Activated effector memory CD4-positive, alpha-beta T cell treated with anti-CD3 and anti-CD28 coated beads, Interleukin-2, amount 50 U/mL, for 16 hours (primary cell): Measurements from ENCODE around the gene PARVB.

Source experiments
- DNase-seq: peaks from one replicate; pipeline ENCODE4 v3.0.0-alpha.2; 2020

Gene PARVB, protein sequence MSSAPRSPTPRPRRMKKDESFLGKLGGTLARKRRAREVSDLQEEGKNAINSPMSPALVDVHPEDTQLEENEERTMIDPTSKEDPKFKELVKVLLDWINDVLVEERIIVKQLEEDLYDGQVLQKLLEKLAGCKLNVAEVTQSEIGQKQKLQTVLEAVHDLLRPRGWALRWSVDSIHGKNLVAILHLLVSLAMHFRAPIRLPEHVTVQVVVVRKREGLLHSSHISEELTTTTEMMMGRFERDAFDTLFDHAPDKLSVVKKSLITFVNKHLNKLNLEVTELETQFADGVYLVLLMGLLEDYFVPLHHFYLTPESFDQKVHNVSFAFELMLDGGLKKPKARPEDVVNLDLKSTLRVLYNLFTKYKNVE

DNA sequence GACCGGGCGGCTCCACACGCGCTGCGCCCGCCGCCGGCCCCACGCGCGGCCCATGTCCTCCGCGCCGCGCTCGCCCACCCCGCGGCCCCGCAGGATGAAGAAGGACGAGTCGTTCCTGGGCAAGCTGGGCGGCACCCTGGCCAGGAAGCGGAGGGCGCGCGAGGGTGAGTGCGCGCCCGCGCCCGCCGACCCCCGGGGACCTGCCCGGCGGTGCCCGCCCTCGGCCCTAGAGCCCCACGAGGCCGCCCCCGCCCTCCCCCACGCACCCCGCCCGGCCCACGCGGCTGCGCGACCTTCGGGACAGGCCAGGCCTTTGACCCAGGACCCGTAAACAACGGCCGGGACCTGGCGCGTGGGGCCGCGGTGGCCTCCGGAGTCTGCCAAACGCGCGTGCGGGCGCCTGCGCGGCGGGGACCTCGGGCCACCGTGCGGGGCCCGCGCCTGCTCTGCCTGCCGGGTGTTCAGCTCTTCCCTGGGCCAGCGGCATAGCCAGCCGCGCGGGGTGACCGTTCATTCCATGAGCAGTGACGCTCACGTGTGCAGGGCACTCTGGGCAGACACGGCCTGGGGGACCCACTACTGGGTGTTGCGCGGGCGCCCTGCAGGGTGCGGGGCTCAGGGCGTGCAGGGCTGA lies at the start of gene PARVB:
PARVB (plus strand) TSS at position 15 of the 634 bp plus-strand sequence; CDS start at position 53, 38 bp downstream.
- DNase-seq, result peak; percentile 67

DNA sequence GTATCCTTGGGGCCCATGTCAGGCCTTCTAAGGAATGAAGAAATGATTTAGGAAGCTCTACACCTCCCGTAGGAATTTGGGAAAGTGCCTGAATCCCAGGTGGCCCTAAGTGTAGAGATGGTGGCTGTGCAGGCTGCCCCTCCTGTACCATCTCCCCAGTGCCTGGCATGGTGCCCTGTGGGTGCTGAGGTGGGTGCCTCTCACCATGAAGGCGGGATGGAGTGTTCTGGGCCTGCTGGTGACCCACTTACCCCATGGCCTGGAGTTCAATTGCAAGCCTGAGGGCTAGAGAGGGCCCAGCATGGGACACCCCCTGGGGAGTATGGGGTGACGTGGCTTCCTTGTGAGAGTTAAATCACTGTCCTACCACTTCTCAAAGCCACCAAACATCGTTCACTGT lies 49.1 kb upstream of the PARVB start:
- DNase-seq, result peak; percentile 53

DNA sequence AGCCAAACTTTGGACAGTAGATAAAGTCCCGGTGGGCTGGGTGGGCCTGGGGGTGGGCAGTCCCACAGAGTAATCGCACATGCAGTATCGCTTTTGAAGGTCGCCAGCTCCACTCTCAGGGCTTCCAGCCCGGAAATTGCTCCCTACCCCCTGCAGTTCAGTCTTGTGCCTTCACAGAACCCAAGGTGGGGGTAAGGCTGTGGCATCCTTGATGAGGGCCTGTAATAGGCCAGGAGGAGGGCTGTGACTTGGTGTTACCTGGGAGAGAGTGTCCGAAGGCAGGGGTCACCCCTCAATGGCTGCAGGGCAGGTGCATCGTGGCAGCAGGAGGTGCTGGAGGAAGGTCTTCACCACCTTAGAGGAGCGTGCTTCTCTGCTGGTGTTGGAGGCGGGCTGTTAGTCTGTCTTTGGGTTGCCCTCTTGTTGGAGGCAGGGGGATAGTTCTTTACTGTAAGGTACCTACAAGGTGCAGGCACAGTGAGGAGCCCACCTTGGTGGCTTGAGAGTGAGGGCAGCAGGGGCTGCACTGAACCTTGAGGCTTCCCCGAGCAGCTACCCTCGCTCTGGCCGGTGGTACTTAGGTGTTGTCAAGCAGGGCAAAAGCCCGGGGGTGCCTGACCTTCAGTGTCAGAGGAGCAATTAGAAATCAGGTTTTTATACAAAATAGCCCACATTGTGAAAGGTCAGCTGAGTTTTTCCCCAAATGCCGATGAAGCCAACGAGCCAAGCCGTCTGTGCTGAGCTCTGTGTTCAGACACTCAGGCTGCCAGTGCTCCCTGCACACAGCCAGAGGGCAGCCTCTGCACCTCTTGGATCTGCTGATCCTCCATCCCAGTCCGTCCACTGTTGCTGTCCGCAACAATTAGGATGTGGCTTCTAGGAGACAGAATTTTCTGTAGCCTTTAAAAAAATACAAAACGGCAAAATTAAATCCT lies 47.0 kb upstream of the PARVB start:
- DNase-seq, result peak; percentile 14

DNA sequence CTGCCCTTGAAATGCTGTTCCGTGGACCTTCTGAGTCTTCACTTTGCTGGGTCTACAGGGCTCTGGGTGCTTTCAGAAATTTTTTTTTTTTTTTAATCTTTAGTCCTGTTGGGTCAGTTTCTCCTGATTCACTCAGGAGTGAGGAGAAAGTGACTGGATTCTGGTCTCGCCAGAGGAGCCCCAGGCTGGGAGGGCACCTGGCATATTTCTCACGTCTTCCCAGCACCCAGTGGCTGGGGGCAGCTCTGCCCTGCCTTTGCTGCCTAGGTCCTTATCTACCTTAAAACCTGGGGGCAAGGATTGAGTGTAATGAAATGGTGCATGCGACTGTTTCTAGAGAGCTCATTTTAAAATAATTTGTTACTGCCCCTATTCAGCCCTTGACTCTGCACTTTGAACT lies 45.5 kb upstream of the PARVB start:
- DNase-seq, result peak; percentile 31

DNA sequence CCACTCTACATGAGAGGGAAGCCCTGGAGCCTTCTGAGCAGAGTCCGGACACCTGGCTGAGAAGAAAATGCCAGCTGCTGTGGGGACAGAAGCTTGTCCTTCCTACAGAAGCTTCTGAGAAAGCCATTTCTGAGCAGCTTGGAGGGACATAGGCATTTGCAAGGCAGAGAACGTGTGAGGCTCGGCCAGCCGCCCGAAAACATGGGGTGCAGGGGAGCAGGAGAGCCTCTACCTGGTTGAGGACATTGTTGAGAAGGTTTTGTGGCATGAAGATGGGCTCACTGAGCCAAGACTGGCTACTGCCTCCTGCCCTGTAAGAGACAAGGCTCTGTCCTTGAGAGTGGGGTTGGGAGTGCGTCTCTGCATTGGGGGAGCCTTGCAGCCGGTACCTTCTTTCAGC lies 43.5 kb upstream of the PARVB start:
- no peak for DNase-seq

DNA sequence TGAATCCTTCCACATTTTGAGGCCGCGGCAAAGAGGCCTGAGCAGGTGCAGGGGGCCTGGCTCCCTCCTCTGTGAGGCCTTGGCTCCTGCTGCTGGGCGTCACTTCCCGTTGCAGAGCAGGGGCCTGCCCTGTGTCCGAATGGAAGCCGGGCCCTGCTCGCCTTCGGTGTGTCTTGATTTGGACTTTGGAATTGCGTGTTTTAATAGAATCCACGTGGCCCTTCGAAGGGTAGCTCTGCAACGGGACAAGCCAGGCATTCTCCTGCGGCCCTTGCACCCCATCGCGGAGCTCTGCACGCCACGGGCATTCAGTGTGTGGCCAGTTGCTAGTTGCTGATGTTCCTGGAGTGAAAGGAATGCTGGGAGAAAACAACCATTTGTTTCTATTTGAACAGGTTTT lies 43.1 kb upstream of the PARVB start:
- peak; percentile 50 for DNase-seq

DNA sequence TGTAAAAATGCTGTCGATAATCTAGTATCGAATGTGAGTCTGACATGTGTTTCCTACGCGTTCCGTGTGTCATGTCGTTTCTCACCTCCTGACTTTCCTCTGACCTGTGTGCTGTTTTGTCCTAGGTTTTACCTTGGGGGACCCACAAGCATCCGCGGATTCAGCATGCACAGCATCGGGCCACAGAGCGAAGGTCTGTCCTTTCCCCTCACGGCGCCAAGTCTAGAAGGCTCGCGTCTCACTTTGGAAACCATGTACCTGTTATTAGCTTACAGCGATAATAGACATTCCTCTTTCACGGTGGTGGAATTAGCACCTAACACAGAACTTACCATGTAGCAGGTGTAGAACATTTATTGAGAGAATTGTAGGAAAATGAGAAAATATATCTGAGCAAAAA lies 40.3 kb upstream of the PARVB start:
- DNase-seq, result peak; percentile 38

DNA sequence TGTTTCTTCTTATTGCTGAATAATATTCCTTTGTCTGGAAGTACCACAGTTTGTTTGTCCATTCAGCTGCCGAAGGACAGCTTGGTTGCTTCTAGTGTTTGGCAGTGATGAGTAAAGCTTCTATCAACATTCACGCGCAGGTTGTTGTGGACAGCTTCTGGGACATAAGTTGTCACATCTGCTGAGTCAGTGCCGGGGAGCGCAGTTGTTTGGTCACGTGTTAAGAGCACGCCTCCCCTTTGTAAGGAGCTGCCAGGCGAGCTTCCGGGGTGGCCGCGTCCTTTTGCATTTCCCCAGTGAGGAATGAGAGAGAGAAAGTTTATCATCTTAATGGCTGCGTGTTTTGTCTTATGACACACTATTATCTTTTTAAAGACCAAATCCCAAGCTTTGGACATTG lies 38.6 kb upstream of the PARVB start:
- peak; percentile 14 for DNase-seq

DNA sequence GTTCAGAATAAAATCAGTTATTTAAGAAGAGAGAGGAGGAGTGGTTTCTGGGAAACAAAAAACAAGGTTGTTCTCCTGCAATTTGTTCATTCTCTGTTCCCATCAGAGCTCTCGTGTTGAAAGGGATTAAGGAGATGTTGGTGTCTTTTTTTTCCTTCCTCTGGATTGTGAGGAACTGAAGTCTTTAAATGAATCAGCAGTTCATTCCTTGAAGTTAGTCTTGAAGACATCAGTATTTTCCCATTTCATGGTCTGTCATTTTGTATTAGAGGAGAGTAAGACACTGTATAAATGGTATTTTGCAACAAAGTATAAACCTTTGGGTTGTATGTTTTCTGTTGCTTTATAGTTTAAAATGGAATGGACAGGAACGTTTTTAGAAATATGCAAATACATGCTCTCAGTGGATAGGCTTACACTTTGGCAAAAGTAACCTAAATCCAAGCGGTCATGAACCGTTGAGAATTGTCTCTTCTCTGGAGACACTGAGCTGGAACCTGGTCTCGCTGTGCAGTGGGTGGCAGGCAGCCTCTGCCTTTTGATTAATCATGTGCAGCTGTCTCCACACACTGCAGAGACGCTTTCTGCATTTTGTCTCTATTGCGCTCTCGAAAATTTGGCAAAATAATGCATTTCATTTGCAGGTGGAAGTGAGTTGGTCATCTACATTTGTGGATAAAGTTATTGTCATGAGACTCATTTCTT lies 35.8 kb upstream of the PARVB start:
- peak; percentile 4 for DNase-seq

DNA sequence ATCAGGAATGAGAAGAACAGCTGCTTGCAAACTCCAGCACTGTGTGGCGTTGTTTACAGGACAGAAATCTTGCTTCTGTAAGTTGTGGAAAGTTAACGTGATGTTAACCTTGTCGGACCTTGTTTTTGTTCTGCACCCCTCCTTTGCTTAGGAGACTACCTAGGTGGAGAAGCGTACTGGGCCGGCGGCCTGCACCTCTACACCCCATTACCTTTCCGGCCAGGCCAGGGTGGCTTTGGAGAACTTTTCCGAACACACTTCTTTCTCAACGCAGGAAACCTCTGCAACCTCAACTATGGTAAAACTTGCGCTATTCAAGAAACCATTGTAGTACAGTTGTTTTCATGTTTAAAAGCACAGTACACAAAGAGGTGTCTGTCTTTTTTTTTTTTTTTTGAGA lies 35.1 kb upstream of the PARVB start:
- DNase-seq, result no peak

DNA sequence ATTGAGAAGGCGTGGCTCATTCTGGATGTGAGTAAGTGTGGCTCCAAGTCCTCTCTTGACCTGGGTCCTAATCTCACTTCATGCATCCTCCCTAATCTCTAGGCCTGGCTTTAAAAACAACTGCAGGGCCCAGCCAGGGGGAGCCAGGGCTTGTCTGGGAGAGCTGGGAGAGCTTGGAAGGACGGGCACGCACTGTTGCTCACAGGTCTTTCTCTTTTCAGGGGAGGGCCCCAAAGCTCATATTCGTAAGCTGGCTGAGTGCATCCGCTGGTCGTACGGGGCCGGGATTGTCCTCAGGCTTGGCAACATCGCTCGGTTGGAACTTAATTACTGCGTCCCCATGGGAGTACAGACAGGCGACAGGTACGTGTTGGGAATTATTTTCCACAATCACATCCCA lies 34.1 kb upstream of the PARVB start:
- DNase-seq, result peak; percentile 27

DNA sequence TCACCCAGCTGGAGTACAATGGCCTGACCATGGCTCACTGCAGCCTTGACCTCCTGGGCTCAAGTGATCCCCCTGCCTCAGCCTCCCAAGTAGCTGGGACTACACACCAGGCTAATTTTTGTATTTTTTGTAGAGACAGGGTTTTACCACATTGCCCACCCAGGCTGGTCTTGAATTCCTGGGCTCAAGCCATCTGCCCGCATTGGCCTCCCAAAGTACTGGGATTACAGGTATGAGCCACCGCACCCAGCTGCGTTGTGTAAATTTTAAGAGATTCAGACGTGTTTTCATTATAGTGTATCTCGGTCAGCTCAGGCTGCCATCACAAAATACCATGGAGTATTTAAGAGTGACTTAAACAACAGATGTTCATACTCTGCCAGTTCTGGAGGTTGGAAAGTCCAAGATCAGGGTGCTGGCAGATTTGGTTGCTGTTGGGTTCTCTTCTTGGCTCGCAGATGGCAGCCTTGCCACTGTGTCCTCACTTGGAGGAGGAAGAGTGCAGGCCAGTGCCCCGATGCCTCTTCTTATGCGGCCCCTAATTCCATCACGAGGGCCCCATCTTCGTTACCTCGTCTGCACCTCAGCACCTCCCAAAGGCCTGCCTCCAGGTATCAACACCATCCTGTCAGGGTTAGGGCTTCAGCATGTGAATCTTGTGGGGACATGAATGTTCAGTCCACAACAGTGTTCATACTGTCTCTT lies 32.6 kb upstream of the PARVB start:
- DNase-seq, result no peak

DNA sequence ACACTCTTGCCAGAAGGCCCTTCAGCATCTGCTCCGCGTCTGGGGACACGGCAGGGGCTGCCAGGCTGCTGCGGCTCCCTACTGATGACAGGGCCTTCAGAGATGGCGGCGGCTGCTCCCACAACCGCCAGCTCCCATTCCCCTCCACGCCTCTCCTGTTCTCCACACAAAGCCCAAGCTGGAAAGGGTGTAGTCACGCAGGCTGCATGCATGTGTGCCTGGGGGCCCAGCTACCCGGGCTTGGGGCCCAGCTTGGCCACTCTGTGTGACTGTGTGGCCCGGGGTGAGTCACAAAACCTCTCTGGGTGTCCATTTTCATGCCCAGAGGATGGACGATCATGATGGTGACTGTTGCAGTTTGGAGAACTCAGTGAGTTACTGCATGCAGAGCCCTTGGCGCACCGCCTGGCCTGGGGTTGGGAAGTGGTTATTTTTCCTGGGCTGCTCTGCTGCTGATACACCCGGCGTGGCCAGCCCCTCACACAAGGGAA lies 31.7 kb upstream of the PARVB start:
- DNase-seq, result no peak

DNA sequence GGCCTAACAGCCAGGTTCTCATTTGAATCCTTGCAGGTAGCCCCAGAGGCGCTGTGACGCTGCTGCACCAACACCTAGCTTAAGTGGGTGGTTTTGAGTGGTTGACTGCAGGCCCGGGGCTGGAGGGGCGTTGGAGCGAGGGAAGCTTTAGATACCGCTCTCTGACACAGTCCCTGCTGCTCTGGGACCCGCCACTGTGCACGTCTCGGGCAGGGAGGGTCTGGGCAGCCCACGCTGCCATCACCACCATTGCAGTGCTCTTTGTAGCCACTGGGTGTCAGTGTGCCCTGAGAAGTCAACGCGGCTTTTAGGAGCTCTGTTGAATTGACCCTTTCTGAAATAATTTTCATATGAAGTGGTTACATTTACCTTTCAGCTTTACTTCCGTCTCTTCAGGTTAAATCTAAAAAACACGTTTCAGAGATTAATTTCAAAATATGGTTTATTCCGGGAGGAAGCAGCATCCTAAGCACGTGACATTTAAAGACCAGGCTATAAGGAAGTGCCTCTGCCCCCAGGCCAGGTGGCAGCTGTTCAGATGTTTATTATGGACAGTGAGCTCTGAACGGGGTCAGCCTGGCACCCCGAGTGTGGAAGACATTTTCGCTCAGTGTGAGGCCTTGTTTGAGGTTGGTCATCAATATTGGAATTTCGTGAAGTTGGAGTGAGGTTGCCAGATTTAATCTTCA lies 30.9 kb upstream of the PARVB start:
- peak; percentile 84 for DNase-seq

DNA sequence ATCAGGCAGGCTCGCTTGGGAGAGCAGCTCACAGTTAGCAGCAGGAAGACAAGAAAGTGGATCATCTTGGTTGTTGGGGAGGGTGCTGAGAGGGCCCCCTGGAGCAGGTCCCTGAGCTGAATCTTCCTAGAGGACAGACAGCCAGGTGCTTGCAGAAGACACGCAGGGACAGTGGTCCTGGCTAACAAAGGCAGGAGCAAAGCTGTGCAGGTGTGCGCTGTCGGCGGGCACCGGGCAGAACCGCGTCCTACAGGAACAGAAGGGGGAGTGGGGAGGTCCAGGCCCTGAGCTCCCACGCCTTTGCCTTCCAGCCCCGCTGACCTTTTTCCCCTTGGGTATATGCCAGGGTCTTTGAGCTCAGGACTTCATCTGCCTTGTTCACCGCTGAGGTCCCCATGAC lies 30.1 kb upstream of the PARVB start:
- peak; percentile 60 for DNase-seq

DNA sequence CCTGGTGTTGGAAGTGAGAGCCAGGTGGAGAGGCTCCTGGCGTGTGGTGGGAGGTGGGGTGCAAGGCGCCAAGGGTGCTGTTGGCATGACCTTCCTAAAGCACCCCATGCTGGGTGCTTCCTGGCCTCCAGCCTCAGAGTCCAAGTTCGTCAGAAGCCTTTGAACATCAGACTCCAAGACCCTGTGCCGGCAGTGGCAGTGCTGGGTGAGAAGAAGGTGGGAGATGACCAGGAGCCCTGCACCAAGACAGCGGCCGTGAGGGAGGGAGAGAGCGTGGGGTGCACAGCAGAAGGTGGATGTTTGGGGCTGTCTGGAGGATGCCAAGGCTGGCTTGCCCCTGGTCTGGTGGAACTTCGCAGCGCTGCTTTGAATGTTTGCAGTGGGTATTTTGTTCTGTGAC lies 29.7 kb upstream of the PARVB start:
- peak; percentile 37 for DNase-seq

DNA sequence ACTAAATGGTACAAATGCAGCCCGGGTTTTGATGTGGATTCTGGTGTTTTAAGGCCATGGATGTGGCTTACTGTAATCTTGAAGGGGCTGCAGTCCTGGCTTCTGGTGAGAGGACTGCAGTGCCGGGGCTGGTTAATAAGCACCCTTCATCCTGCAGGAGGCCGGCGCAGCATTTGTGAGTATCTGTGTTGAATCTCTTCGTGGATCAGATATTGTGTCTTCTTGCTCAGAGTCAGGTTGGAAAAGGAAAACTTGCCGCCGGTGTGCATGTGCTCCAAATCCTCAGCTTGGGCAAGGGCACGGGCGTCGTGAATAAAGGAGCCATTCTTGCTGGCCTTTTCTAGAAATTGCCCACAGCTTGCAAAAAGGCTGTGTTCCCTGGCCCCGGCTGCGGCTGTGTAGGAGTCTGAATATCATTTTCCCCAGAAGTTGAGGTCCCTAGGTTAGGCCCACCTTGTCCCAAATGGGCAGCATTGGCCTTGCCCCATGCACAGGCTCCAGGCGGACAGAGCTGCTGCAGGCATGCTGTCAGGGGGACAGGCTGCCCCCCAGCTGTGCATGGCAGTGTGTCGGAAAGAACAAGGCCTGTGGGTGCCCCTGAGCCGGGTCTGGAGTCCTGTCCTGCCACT lies 28.9 kb upstream of the PARVB start:
- peak; percentile 48 for DNase-seq

DNA sequence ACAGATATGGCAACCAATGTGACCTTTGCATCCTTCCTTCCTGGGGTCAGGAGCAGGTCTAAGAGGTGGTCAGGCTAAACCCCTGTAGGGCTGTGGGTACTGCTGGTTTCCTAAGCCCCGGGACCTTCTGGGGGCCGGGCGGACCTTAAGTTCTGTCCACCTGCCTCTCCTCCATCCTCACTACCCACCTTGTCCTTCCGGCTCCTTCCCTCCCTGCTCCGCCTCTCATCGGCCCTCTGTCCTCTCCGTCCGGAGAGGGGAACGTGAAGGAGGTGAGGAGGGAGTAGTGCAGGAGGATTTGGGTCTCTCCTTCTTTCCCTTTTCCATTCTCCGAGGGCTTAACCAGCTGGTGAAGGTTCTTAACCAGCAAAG lies 28.3 kb upstream of the PARVB start:
- DNase-seq, result no peak

DNA sequence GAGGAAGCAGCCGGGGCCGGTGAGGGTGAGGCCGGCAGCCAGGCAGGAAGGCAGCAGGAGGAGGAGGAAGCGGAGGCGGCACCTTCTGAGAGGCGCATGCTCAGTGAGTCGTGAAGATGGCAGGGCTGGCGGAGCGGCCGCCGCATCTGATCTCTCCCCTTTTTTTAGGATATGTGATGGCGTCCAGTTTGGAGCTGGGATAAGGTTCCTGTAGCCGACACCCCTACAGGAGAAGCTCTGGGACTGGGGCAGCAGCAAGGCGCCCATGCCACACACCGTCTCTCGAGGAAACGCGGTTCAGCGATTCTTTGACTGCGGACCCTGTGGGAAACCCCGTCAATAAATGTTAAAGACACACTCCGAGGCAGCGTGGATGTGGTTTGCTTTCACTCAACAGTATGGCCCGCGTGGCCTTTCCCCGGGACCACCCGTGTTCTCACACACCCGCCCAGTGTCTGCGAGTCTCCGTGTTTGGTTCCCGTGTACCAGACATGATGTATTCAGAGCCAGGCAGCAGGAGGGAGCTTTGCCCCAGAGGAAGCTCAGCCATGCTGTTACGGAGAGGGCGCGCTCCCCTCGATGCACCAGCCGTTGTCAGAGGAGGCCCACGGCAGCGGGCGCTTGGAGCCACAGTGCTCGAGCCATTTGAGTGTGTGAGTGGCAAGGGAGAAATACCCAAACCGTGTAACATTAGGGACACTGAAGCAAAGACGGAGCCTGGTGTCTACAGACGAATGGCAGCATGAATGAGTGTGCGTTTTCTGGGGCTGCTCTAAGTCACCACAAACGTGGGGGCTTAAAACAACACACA lies 27.7 kb upstream of the PARVB start:
- peak; percentile 88 for DNase-seq

DNA sequence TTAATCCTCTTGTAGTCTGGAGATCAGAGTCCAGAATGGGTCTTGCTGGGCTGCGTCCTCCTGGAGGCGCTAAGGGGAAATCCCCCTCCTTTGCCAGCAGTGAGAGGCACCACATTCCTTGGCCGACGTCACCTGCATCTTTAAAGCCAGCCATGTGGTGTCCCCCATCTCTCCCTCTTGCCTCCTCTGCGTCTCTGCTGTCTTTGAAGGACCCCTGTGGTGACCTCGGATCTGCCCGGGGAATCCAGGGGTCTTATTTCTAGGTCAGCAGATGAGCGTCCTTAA lies 27.2 kb upstream of the PARVB start:
- peak; percentile 59 for DNase-seq
